ENCODE measurements around the gene SLC16A11. TPM values are rescaled to one million over a fixed set of nuclear protein-coding genes. Genes with fewer than 3 reads are reported as not detected.

Gene SLC16A11
- total and polyA plus RNA-seq, 2 donors (not counting 1 experiment from before 2014, with no cell fraction given), result 10.0 to 31.9 TPM

DNA sequence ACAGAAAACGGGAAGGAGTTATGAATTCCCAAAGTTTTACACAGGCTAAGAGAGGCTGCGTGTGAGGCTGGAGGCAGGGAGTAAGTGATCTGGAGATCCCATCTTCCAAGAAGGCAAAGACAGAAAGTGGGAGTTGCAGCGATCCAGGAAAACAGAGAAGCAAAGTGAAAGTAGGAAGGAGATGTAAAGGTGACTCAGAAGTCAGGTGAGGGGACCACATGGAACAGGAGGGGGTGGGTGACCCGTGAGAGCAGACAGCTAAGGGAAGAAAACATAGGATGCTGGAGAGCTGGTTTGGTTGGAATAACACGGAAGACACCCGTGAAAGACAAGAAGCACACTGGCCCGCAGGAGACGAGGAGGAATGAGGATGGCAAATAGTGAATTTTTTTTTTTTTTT lies 46.7 kb downstream of the SLC16A11 start:
- DNase-seq (no peak), ATAC-seq (ENCODE audit: low read depth) (no peak)
- no peaks in the 10 kb centered on the region for H3K9me3 ChIP-seq (ENCODE audit: control extremely low read depth in 1 of 3, control insufficient read depth in 2 of 3, insufficient read depth in 1 of 3, low read length in 2 of 3)
- peaks cover 13 to 50% of the 10 kb centered on the region in 2 experiments for H3K36me3 ChIP-seq (replicated peaks in 1 of 2; ENCODE audit: control extremely low read depth in 1 of 2, control insufficient read depth in 1 of 2, extremely low read depth in 1 of 2, insufficient read depth in 2 of 2, low read length in 1 of 2)
- Mint-ChIP-seq H3K4me3 (no peak overlapping the region), H3K27me3 (no peaks in the 10 kb centered on the region), H3K4me1 (peaks cover 7% of the 10 kb centered on the region), H3K9me3 (ENCODE audit: insufficient read depth) (no peaks in the 10 kb centered on the region), H3K27ac (no peak overlapping the region)
- H2AFZ ChIP-seq (ENCODE audit: insufficient read depth, low read depth, low read length, poor library complexity, severe bottlenecking), result no peak overlapping the region
- H3K27me3 ChIP-seq (replicated peaks in 1 of 4; ENCODE audit: control extremely low read depth in 1 of 4, control insufficient read depth in 3 of 4, insufficient read depth in 4 of 4, low read length in 3 of 4), result no peaks in the 10 kb centered on the region
- CTCF ChIA-PET, result interaction anchor here (0.7 kb wide), 1 partner anchor 84 kb away, joined by 3 read pairs; no protein-coding TSS in a partner anchor
- peaks cover 9% of the 10 kb centered on the region for H3K79me2 ChIP-seq (ENCODE audit: control insufficient read depth, insufficient read depth, low read length)
- peaks cover 38% of the 10 kb centered on the region for H4K20me1 ChIP-seq (ENCODE audit: control insufficient read depth, insufficient read depth, low read length, poor library complexity, severe bottlenecking)
- no peak overlapping the region for H3K4me3 ChIP-seq (ENCODE audit: control extremely low read depth in 1 of 5, extremely low read depth in 1 of 5, insufficient read depth in 1 of 5, low read depth in 2 of 5, low read length in 4 of 5)
- no peak overlapping the region for H3K4me2 ChIP-seq (replicated peaks; ENCODE audit: low read depth, low read length, poor library complexity, severe bottlenecking)
- intact Hi-C loops (cut with micrococcal nuclease), result no loop called here
- 98% methylated on average over 6 of the region's 8 CpGs for WGBS (ENCODE audit: insufficient coverage)
- POLR2A ChIA-PET, result interaction anchor here (0.7 kb wide), 1 partner anchor 154 kb away, joined by 10 read pairs; no protein-coding TSS in a partner anchor
- TF ChIP-seq EZH2 (IDR thresholded peaks at IDR 0.05; ENCODE audit: borderline replicate concordance, insufficient read depth, low read depth, low read length, poor library complexity, severe bottlenecking), result no peak
- TF ChIP-seq, protein P1, sequence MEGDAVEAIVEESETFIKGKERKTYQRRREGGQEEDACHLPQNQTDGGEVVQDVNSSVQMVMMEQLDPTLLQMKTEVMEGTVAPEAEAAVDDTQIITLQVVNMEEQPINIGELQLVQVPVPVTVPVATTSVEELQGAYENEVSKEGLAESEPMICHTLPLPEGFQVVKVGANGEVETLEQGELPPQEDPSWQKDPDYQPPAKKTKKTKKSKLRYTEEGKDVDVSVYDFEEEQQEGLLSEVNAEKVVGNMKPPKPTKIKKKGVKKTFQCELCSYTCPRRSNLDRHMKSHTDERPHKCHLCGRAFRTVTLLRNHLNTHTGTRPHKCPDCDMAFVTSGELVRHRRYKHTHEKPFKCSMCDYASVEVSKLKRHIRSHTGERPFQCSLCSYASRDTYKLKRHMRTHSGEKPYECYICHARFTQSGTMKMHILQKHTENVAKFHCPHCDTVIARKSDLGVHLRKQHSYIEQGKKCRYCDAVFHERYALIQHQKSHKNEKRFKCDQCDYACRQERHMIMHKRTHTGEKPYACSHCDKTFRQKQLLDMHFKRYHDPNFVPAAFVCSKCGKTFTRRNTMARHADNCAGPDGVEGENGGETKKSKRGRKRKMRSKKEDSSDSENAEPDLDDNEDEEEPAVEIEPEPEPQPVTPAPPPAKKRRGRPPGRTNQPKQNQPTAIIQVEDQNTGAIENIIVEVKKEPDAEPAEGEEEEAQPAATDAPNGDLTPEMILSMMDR (IDR thresholded peaks at IDR 0.05), result no peak
- H3K9ac ChIP-seq (ENCODE audit: low read length), result no peak overlapping the region
- no peaks in the 10 kb centered on the region for H3K4me1 ChIP-seq (ENCODE audit: control insufficient read depth in 2 of 2, insufficient read depth in 2 of 2, low read length in 2 of 2)
- H3K27ac ChIP-seq (ENCODE audit: low read length in 2 of 2), result no peak overlapping the region

- Histone ChIP-seq H3K4me3 (ENCODE audit: control extremely low read depth in 1 of 5, extremely low read depth in 1 of 5, insufficient read depth in 1 of 5, low read depth in 2 of 5, low read length in 4 of 5) (no peak overlapping the region), H3K9me3 (ENCODE audit: control extremely low read depth in 1 of 3, control insufficient read depth in 2 of 3, insufficient read depth in 1 of 3, low read length in 2 of 3) (no peaks in the 10 kb centered on the region), H3K36me3 (replicated peaks in 1 of 2; ENCODE audit: control extremely low read depth in 1 of 2, control insufficient read depth in 1 of 2, extremely low read depth in 1 of 2, insufficient read depth in 2 of 2, low read length in 1 of 2) (peaks cover 13 to 43% of the 10 kb centered on the region in 2 experiments), H3K4me1 (ENCODE audit: control insufficient read depth in 2 of 2, insufficient read depth in 2 of 2, low read length in 2 of 2) (no peaks in the 10 kb centered on the region), H3K9ac (ENCODE audit: low read length) (no peak overlapping the region), H3K27ac (ENCODE audit: low read length in 2 of 2) (no peak overlapping the region), H3K4me2 (replicated peaks; ENCODE audit: low read depth, low read length, poor library complexity, severe bottlenecking) (no peak overlapping the region), H4K20me1 (ENCODE audit: control insufficient read depth, insufficient read depth, low read length, poor library complexity, severe bottlenecking) (peaks cover 30% of the 10 kb centered on the region), H3K79me2 (ENCODE audit: control insufficient read depth, insufficient read depth, low read length) (peaks cover 4% of the 10 kb centered on the region), H2AFZ (ENCODE audit: insufficient read depth, low read depth, low read length, poor library complexity, severe bottlenecking) (no peak overlapping the region), H3K27me3 (replicated peaks in 1 of 4; ENCODE audit: control extremely low read depth in 1 of 4, control insufficient read depth in 3 of 4, insufficient read depth in 4 of 4, low read length in 3 of 4) (no peaks in the 10 kb centered on the region)
- intact Hi-C loops (cut with micrococcal nuclease), result no loop called here
- Mint-ChIP-seq H3K27me3 (no peaks in the 10 kb centered on the region), H3K27ac (no peak overlapping the region), H3K4me1 (peaks cover 7% of the 10 kb centered on the region), H3K9me3 (ENCODE audit: insufficient read depth) (no peaks in the 10 kb centered on the region), H3K4me3 (no peak overlapping the region)
- 87% methylated on average over 58 of the region's 58 CpGs for whole genome bisulfite sequencing (ENCODE audit: insufficient coverage)
- ATAC-seq (ENCODE audit: low read depth), result no peak
- TF ChIP-seq EZH2 (IDR thresholded peaks at IDR 0.05; ENCODE audit: borderline replicate concordance, insufficient read depth, low read depth, low read length, poor library complexity, severe bottlenecking), result no peak
- CTCF ChIA-PET, result interaction anchor here (0.7 to 2.1 kb wide), 4 partner anchors 8 to 86 kb away, joined by 3 to 10 read pairs (median 4); no protein-coding TSS in a partner anchor
- no peak for DNase-seq
- POLR2A ChIA-PET, result no interaction called here
Observed at GRCh38 chr17:6996256-6997011, 47.5 kb downstream of the SLC16A11 start.

Measured in B cell (primary cell).